Hippocampal formation (tissue), 2 donors: ENCODE data around the gene ATP1A3.
"Not testable (repeated sequence)": the region's sequence is repeated elsewhere in the genome, so short reads cannot be mapped to it uniquely, and the experiment has no call there.

Experiments used
- DNase-seq, 2 donors: peaks; one replicate each; lab custom pipeline; 2025; lab: John Stamatoyannopoulos, UW

The ATP1A3 gene

DNA sequence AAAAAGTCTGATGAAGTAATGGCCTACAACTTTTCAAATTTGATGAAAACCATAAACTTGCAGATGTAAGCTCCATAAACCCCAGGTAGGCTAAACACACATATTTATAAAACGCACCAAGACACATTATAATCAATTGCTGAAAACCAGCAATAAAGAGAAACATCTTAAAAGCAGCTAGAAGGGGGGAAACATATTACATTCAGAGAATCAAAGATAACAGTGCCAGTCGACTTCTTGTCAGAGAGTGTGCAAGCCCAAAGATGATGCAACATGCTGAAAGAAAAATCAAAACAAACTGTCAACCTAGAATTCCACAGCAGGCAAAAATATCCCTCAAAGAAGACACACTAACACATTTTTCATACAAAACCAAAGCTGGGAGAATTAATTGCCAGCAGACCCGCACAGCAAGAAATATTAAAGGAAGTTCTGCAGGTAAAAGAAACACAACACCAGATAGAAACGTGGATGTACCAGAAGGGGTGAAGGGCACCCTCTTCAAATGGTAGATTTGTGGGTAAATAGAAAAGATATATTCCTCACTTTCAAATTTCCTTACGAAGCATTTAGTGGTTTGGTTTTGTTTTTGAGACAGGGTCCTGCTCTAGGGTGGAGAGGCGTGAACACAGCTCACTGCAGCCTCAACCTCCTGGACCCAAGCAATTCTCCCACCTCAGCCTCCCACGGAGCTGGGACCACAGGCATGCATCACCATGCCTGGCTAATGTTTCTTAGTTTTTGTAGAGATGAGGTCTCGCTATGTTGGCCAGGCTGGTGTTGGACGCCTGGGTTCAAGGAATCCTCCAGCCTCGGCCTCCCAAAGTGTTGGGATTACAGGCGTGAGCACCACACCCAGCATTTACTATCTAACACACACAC, 16.5 kb upstream of the ATP1A3 start:
- no peak for DNase-seq

DNA sequence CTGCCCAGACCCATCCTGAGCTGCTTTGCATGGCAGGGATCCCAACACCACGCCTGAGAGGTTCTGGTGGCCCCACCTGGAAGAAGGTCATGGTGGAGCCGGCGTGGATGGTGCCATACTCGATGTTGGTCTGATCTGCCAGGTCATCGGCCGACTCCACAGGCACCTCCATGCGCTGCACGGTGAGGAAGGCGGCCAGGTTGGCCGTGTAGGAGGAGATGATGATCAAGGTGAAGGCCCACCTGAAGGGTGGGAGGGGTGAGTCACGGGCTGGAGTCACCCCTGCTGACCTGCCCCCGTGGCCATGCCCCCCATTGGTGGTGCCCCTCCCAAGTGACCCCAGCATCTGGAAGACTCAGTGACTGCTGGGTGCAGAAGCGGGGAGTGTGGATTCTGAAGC, 12.5 kb upstream of the ATP1A3 start:
- no peak for DNase-seq

DNA sequence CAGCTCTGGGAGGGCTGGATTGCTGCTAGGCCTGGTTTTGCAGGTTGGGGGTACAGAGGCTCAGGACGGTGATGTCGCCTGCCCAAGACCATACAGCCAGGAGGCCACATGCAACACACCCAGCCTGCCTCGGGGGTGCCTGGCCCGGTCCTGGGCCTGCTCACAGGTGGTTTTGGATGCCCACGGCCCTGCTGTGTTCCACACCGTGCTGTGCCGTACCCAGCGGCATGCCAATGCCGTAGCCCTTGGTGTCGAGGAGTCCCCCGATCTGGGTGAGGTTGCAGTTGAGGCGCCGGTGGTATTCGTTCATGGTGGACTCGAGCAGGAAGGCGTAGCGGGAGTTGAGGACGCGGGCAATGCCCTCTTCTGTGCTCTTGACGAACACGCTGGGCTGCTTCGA, 11.5 kb upstream of the ATP1A3 start:
- no peak for DNase-seq

DNA sequence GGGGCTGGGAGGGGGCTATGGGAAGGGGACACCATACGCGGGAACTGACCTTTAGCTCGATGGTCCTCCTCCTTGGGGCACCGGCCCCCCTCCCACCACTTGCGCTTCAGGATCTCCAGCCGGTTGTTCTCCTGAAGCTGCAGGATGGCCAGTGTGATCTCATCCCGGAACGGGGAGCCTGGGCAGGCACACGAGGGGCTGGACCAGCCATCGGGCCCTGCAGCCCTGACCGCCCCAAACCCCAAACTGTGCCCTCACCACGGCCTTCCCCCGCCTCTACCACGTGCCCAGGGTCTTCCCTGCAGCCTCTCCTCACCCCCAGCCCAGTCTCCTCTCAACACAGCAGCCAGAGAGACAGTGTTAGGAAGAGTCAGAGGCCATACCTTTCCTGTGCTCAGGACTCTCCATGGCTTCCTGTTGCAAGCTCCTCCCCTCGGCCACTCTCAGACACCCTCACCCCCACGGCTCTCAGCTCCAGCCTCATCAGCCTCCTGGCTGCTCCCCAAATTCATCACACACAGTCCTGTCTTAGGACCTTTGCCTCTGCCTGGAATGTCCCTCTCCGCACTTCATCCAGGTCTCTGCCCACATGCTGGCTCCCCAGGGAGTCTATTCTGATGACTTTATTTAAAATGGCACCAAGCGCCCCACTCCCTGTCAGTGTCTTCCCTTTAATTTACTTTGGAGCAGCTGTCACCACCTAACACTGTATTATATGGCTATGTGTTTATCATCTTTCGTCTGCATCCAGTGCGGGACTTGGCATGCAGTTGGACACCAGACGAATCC, 9.7 kb upstream of the ATP1A3 start:
- no peak for DNase-seq

DNA sequence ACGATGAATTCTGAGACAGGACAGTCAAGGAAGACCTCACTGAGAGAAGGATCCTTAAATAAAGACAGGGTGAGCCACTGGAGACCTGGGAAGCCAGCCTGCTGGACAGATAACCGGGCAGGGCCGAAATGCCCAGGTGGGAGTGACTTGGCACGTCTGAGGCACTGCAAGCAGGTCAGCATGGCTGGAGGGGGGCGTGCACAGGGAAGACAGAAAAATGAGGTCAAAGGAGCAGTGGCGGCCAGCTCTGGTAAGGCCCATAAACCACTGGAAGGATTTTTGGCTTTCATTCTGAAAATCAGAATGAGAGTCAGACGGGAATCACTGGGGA, 5.8 kb upstream of the ATP1A3 start:
- DNase-seq: no peak

DNA sequence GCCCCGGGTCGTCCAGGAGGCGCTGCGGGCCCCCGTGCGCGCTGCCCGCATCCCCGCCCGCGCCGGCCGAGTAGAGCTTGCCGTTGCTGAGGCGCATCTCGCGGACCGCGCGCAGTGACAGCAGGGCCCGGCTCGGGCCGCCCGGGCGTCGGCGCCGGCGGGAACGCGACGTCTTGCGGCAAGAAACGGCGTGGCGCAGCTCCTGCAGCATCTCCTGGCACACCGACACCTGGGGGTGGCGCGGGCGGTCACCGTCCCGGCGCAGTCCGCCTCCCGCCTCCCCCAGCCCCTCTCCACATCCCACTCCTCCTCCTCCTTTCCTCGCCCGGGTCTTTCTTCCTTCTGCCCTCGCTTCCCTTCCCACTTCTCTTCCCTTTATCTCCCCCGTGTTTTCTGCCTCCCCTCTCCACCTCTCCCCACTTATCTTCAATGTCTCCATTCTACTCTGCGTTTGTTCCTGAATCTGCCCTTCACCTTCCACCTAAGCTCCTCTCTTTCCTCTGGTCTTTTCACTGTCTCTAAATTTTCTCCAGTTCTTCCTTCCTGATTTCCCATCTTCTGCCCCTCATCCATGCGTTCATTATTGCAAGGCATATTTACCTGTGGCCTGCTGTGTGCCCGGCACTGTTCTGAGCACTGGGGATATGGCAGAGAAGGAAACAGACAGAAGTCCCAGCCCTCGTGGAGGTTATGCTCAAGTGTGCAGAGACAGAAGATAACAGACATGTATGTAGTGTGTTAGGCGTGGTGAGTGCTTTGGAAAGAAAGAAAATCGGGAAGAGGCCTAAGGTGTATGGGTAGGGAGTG, 5.2 kb upstream of the ATP1A3 start:
- DNase-seq: no peak

DNA sequence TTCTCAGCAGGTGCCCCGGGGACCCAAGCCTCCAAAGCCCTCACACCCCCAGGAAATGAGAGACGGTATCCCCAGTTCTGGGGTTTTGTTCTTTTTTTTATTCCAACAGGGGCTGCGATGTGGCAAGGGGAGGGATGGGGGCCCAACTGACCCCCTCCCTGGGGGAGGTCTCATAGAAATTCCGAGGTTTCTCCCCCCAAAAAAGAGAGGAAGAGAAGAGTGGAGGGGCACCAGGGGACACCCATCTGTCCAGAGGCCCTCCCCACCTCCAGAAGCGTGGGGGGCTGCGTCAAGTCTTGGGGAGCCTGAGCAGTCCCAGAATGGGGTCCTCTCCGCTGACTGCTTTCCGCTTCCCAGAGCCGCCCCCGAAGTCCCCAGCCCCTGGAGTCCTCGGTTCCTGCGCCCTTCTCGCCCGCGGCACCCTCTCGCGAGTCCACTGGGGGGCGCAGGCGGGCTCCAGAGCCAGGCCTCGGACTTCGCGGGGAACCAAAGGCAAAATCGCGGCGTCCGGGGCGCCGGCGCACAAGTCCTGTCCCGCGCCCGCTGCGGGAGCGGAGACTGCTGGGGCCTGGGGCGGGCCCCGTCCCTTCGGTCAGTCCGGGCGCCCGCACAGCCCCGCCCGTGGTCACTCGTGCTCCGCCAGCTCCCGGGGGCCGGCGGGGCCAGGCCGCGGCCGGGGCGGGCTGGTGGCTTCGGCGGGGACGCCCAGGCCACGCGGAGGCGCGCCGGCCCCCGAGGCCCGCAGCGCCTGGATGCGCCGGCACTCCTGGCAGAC, 4.4 kb upstream of the ATP1A3 start:
- DNase-seq: no peak

DNA sequence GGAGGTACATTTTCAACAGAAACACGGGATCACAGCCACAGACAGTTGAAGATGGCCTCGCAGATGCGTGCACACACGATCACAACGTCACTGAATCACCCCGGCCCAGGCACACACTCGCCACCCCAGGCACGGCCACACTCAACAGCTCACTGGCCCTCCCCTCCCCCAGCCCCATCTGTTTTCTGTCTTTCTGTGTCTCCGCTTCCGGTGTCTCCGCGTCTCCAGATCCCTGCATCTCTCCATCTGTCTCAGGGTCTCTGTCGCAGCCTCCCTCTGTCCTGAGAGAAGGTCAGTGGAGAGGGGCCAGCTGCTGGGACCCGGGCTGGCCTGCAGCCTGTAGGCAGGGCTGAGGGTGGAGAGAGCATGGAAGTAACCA, 3.8 kb upstream of the ATP1A3 start:
- no peak for DNase-seq

DNA sequence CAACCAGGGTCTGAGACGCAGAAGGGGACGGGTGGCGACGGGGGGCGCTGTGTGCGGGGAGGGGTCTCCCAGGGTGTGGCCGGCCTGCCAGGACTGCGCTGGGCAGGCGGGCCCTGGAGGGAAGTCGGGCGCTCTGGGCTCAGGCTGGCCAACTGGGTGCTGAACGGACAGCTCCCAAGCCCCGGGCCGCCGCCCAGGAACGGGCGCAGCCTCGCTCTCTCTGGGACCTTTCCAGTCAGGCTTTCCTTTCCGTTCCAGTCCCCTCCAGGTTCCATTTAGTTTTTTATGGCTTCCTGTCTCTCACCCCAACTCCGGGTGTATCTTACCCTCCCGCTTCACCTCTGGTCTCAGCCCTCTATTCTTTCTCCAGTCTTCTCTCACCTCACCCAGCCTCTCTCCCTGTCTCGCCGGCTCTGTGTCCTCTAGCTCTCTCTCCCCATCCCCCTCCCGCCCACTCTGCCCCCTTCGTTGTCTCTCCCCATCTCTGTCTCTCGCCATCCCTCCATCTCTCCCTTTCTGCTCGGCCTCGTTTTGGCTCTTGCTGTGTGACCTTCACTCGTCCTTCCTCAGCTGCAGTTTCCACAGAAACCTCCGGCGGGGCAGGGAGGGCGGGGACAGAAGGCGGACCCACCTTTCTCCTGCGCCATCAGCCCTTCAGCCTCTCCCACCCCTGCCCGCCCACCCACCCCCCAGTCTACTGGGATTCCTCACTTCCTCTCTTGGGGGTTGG, 3.3 kb upstream of the ATP1A3 start:
- DNase-seq: peak in 1 of 2 donors; percentile 9

DNA sequence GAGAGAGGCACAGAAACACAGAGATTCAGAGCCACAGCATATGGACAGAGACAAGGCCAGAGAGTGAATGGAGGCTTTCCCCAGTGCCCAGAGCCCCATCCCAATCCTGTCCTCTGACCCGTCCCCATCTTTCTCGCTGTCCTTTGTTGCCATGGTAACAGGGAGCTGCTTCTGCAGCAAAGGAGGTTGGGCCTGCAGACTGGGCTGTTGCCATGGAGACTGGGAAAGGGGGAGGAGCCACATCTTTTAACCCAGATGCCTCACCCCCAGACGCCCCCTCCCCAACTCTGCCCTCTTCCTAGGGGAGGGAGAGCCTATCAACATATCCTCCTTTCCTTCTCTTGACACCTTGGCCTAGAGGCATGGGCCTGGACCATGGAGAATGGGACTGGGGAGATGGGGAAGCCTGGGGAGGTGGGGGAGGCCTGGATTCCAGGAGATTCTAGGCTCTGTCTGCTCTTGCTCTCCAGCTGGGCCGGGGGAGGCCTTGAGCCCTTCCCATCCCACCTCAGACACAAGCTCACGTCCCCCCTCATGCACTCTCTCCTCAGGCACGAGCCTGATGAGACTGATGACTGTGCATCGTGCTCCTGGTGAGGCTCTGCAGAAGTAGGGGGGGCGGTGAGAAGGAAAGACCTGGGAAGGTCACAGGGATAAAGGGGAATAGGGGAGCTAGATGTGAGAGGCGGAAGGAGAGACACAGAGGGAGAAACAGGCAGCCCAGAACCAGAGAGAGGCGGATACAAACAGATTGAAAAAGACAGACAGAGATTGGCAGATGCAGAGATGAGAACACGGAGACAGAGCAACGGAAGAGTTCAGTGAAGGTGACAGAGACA, 2.1 kb upstream of the ATP1A3 start:
- no peak for DNase-seq

DNA sequence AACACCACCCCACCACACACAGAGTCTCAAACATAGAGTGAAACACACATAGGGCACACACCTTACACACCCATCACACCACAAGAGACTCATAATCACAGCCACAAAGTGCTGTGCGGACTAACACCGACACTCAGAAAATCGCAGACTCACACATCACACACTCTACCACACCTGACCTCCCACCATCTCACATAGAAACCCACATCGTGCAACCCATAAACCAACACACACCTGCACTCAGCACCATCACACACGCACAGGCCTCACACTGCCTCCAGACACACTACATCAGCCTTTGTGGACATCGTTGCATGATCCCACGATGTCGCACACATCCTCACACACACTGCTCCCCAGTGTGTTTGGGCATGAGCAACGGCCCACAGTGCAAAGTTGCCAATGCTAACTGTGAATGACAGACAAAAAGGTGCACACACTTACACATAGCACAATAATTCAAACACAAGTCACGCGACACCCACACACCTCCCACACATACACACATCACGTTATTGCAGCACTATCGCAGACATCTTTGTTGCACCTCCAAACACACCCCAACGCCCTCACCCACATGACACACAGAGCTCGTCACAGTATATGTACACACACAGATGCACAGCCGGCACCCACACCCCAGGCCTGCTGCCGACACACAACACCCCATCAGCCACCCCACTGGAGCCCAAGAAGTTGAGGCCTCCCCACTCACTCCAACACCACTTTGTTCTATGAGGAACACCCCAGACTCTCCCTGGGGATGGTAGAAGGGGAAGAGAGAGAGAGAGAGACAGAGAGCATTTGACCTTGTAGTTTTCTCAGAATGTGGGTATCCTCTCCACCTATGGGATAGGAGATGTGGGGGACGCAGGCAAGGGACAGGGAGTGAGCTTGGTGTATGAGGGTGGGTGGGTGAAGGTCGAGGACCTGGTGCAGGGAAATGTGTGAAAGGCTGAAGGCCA, 1.2 kb upstream of the ATP1A3 start:
- DNase-seq: no peak

DNA sequence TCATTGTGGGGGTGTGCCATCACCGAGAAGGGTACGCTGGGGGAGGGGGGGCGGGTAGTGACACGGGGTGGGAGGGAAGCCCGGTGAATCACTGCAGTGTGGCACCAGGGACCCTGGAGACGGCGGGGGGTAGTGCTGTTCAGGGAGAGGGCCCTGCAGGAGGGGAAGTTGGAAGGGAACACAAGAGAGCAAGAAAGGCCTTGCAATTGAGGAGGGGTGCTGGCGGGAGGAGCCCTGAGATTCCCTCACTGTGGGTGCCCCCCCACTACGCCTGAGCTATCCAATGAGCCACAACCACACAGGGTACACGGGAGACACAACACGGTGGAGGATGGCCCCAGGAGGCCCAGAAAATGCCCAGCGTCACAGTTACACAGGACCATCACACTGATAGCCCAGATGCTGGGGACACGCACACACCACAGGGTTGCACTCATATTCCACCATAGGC, 516 bp upstream of the ATP1A3 start:
- no peak for DNase-seq

DNA sequence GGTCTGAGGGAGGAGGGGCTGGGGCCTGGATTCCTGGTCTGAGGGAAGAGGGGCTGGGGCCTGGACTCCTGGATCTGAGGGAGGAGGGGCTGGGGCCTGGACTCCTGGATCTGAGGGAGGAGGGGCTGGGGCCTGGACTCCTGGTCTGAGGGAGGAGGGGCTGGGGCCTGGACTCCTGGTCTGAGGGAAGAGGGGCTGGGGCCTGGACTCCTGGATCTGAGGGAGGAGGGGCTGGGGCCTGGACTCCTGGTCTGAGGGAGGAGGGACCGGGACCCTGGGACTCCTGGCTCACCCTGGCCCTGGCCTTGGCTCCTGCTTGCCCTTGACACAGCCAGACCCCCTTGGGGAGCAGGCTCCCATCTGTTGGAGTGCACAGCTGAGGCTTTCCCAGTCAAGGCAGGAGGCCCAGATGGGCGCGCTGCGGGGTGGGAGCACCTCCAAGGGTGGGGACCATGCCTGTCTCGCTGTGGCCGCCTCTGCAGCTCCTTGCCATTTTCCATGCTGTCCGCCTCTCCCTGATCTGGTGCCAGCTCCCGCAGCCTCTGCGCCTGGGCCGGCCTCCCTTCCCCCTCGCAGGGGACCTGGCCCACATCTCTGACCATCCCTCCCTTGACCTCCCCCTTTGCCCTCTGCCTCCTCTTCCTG, 2.0 kb downstream of the ATP1A3 start:
- not testable (repeated sequence) for DNase-seq

DNA sequence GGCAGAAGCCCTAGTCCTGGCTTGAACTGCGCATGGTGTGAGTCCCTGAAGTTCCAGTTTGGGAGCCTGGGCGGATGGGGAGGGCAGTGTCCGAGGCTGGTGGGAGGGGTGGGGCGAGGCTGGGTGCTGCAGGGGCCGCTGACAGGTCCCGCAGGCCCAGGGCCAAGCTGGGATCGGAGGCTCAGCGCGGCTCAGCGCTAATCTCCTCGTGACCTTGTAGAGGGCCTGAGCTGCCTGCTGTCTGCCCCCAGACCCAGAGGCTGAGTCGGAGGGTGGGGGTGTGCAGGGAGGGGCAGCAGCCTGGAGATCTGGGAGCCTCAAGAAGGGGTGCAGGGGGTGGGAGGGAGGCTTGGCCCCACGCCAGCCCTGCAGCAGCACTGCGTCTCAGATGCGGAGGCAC, 3.0 kb downstream of the ATP1A3 start:
- no peak for DNase-seq

DNA sequence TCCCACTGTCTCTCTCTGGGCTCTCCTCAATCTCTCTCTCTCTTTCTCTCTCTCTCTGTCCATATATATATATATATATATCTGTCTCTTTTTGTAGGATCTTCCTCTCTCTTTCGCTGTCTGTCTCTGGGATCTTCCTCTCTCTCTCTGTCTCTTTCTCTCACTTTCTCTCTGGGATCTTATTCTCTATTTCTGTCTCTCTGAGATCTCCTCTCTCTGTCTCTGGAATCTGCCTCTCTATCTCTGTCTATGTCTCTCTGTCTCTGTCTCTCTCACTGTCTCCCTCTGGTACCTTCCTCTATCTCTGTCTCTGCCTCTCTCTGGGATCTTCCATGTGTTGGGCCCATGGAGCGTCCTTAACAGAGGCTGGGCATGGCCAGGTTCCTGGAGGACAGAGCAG, 3.4 kb downstream of the ATP1A3 start:
- no peak for DNase-seq

DNA sequence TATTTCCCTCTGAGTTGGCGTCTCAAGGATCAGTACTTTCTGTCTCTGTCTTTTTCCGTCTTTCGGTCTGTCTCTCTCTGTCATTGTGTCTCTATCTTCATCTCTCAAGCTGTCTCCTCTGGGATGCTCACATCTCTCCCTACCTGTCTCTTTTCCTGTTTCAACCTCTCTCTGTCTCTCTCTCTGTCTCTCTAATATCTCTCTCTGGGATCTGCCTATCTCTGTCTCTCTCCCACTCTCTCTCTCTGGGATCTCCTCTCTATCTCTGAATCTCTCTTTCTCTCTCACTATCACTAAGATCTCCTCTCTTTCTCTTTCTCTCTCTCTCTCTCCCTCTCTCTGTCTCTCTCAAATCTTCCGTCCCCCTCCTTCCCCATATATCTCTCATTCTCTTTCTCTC, 4.0 kb downstream of the ATP1A3 start:
- no peak for DNase-seq

DNA sequence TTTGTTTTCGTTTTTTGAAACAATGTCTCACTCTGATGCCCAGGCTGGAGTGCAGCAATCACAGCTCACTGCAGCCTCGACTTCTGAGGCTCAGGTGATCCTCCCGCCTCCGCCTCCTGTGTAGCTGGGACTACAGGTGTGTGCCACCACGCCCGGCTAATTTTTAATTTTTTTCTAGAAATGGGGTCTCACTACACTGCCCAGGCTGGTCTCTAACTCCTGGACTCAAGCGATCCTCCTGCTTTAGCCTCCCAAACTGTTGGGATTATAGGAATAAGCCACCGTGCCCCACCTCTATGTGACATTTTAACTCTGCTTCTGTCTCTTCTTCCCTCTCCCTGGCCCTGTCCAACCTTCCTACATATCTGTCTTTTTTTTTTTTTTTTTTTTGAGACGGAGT, 5.1 kb downstream of the ATP1A3 start:
- no peak for DNase-seq

DNA sequence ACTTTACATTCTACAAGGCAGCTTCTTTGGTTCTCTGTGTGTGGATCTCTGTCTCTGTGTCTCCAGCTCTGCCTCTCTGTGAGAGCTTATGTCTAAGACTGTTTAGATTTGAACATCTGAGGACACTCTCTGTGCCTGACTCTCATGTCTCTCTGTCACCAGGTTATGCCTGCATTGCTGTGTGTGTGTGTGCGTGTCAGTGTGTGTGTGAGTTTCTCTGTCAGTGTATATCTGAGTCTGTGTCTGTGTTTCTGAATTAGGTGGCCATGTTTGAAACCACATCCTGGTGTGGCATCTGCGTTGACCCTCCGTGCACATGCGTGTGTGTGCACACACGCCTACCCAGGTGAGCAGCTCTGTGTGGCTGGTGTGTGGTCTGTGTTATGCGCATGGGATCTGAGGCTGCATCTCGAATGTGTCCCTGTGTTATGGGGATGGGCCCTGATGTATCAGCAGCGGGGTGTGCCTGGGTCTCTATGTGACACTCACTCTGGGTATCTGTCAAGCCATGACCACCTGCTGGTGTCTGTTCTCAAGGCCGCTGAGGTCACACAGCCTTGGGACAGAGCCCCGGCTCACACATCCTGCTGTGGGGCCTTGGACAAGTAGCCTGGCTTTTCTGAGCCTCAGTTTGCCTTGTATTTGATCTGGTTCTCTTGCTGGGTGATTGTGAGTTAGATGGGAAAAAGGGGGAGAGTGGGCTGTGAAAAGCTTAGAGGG, 6.7 kb downstream of the ATP1A3 start:
- DNase-seq: no peak
